DND-41 (cell line): ENCODE results near the gene RNF4.
"Not testable (repeated sequence)": the region's sequence is repeated elsewhere in the genome, so short reads cannot be mapped to it uniquely, and the experiment has no call there.

Source experiments
- ATAC-seq: fragments of 200-7000 bp; cut with Tn5 transposase; 3 replicates; pipeline ENCODE4 v1.9.1; 2021; ENCODE audit warnings: low read depth; ENCODE audit not compliant: insufficient read depth
- DNase-seq: peaks from one replicate; pipeline ENCODE4 v3.0.0-alpha.2; 2020
- H2AFZ ChIP-seq: 2 replicates; pipeline ENCODE4 v1.6.0; 2012; ENCODE audit warnings: low read depth, low read length
- H3K27ac ChIP-seq: 2 replicates; pipeline ENCODE4 v1.5.1; 2012; ENCODE audit warnings: low read length, inconsistent platforms
- H3K27me3 ChIP-seq: fragments of 200-600 bp; sonication (generic); 2 replicates; pipeline ENCODE4 v1.6.0; 2012; ENCODE audit warnings: low read length, mild to moderate bottlenecking, inconsistent platforms; ENCODE audit not compliant: insufficient read depth, poor library complexity
- H3K36me3 ChIP-seq: 2 replicates; pipeline ENCODE4 v1.5.1; 2012; ENCODE audit warnings: low read length, inconsistent platforms; ENCODE audit not compliant: insufficient read depth
- H3K4me1 ChIP-seq: 2 replicates; pipeline ENCODE4 v1.5.1; 2012; ENCODE audit warnings: mild to moderate bottlenecking, low read length; ENCODE audit not compliant: insufficient read depth
- H3K4me2 ChIP-seq: 2 replicates; pipeline ENCODE4 v1.6.0; 2012; ENCODE audit warnings: mild to moderate bottlenecking, moderate library complexity, low read length, inconsistent platforms; ENCODE audit not compliant: insufficient read depth
- H3K4me3 ChIP-seq, 2 experiments: fragments of 200-600 bp in 1 of 2; shearing (Covaris generic) in 1 of 2; 2 replicates each; pipeline ENCODE4 v1.5.1; 2012 to 2016; ENCODE audit warnings: inconsistent platforms in 2 of 2, low read length in 2 of 2, mild to moderate bottlenecking in 2 of 2, low read depth in 1 of 2, moderate library complexity in 1 of 2
- H3K79me2 ChIP-seq: 2 replicates; pipeline ENCODE4 v1.6.0; 2012; ENCODE audit warnings: low read length, inconsistent platforms; ENCODE audit not compliant: insufficient read depth
- H3K9ac ChIP-seq: 2 replicates; pipeline ENCODE4 v1.6.0; 2012; ENCODE audit warnings: low read depth, mild to moderate bottlenecking, inconsistent platforms, low read length, moderate library complexity
- H3K9me3 ChIP-seq: 2 replicates; pipeline ENCODE4 v1.5.1; 2012; ENCODE audit warnings: low read length, moderate library complexity, mild to moderate bottlenecking, inconsistent platforms; ENCODE audit not compliant: insufficient read depth, severe bottlenecking
- H4K20me1 ChIP-seq: 2 replicates; pipeline ENCODE4 v1.6.0; 2012; ENCODE audit warnings: low read length; ENCODE audit not compliant: insufficient read depth
- EZH2 ChIP-seq: IDR thresholded peaks from 3 replicates; pipeline ENCODE4 v1.6.1; 2012; ENCODE audit warnings: borderline replicate concordance, low read depth, mild to moderate bottlenecking, moderate library complexity, low read length, inconsistent platforms; ENCODE audit not compliant: severe bottlenecking
- TF ChIP-seq, protein P1 (sequence below): IDR thresholded peaks from 2 replicates; pipeline ENCODE4 v1.5.1; 2012; ENCODE audit warnings: borderline replicate concordance, low read length, moderate library complexity, mild to moderate bottlenecking; ENCODE audit not compliant: poor library complexity, severe bottlenecking; ENCODE audit errors: extremely low read depth

Gene RNF4

DNA sequence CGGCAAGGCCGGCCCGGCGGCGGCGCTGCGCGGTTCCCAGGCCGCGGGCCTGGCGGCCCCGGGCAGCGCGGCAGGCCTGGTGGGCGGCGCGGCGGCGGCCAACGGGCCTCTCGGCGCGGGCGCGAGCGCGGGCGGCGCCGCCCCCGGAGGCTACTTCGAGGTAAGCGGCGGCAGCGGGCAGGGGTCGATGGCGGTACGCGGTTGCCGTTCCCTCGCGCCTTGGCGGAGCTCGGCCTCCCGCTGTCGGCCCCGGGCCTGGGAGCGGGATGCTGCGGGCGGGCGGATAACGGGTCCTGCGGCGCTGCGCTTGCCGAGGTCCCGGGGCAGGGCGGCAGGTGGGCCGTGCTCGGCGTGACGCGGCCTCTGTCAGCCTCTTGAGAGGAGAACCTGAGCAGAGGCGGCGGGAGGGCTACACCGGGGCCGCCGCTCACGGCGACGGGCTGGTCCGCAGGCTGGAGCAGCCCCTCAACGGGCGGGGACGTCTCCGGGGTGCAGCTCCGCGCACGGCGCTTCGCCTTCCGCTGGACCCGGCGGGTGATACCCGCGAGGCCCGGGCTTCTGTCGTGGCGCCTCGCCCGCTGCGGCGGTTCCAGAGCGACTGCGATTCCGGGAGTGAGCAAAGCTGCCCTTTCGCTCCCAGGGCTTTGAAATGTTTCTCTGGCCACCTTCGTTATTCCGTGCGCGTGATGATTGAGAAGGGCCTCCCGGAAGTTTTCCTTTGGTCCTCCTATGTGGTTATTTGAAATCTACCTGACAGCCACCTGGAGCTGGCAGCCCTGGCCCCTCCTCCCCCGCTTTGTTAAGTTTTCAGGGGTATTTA is 68.3 kb downstream of the RNF4 start:
- H3K27ac ChIP-seq = peak overlapping the region; percentile 69
- peaks cover 8% of the 10 kb centered on the region for H3K36me3 ChIP-seq
- H3K27me3 ChIP-seq = no peaks in the 10 kb centered on the region
- peaks cover 45% of the 10 kb centered on the region for H4K20me1 ChIP-seq
- TF ChIP-seq EZH2 = no peak
- TF ChIP-seq, protein P1, sequence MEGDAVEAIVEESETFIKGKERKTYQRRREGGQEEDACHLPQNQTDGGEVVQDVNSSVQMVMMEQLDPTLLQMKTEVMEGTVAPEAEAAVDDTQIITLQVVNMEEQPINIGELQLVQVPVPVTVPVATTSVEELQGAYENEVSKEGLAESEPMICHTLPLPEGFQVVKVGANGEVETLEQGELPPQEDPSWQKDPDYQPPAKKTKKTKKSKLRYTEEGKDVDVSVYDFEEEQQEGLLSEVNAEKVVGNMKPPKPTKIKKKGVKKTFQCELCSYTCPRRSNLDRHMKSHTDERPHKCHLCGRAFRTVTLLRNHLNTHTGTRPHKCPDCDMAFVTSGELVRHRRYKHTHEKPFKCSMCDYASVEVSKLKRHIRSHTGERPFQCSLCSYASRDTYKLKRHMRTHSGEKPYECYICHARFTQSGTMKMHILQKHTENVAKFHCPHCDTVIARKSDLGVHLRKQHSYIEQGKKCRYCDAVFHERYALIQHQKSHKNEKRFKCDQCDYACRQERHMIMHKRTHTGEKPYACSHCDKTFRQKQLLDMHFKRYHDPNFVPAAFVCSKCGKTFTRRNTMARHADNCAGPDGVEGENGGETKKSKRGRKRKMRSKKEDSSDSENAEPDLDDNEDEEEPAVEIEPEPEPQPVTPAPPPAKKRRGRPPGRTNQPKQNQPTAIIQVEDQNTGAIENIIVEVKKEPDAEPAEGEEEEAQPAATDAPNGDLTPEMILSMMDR = no peak
- DNase-seq (peak; percentile 50), ATAC-seq (peak; percentile 11)
- H3K79me2 ChIP-seq = peaks cover 55% of the 10 kb centered on the region
- peaks cover 32% of the 10 kb centered on the region for H3K4me1 ChIP-seq
- peak overlapping the region; percentile 67 to 76 for H3K4me3 ChIP-seq
- peak overlapping the region; percentile 67 for H2AFZ ChIP-seq
- no peaks in the 10 kb centered on the region for H3K9me3 ChIP-seq
- H3K4me2 ChIP-seq = peak overlapping the region; percentile 82
- H3K9ac ChIP-seq = peak overlapping the region; percentile 85

DNA sequence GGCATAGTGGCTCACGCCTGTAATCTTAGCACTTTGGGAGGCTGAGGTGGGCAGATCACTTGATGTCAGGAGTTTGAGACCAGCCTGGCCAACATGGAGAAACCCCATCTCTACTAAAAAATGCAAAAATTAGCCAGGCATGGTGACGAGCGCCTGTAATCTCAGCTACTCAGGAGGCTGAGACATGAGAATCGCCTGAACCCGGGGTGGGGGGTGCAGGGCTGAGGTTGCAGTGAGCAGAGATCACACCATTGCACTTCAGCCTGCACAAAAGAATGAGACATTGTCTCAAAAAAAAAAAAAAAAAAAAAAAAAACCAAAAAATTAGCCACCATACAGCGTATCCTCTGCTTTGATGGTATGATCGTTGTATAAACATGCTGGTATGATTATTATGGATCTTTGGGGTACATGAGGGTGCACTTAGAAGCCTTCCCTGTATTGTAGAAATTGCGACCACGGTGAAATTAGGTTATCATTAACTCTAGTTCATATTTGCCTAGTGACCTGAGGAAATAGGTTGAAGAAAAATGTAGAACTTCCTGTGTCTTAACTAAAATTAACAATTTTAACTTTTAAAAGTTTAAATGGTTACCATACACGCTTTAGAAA is 74.8 kb downstream of the RNF4 start:
- H3K4me2 ChIP-seq, H3K9me3 ChIP-seq, ATAC-seq, H3K27me3 ChIP-seq, DNase-seq, H2AFZ ChIP-seq, H3K9ac ChIP-seq, H3K4me3 ChIP-seq, H3K27ac ChIP-seq: not testable (repeated sequence)
- Histone ChIP-seq H4K20me1 (peaks cover 90% of the 10 kb centered on the region), H3K79me2 (peaks cover 98% of the 10 kb centered on the region), H3K4me1 (peaks cover 13% of the 10 kb centered on the region; the same call in 1 of the 2 replicates), H3K36me3 (peaks cover 14% of the 10 kb centered on the region)

DNA sequence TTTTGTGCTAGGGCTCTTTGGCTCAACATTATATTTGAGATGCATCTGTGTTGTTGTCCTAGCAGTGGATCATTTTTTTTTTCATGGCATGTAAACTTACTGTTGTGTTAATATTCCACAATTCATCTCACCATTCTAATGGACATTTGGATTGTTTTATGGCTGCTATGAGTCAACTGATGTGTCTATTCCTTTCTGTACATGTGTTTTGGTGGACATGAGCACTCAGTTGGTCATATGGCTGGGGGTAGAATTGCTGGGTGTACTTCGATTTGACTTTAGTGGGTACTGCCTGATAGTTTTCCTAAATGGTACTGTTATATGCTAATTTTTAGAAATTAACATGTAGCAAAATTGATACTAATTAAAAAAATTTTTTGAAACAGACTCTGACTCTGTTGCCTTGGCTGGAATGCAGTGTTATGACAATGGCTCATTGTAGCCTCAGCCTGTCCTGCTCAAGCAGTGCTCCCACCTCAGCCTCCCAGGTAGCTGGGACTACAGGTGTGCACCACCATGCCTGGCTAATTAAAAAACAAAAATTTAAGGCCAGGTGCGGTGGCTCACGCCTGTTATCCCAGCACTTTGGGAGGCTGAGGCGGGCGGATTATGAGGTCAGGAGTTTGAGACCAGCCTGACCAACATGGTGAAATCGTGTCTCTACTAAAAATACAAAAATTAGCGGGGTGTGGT is 76.6 kb downstream of the RNF4 start:
- Histone ChIP-seq H3K27ac (no peak overlapping the region), H3K79me2 (peaks cover 97% of the 10 kb centered on the region), H3K9ac (no peak overlapping the region), H3K4me3 (no peak overlapping the region), H3K36me3 (peaks cover 6% of the 10 kb centered on the region; the same call in 1 of the 2 replicates), H2AFZ (no peak overlapping the region), H4K20me1 (peaks cover 87% of the 10 kb centered on the region), H3K4me1 (no peaks in the 10 kb centered on the region), H3K27me3 (no peaks in the 10 kb centered on the region), H3K9me3 (no peaks in the 10 kb centered on the region), H3K4me2 (no peak overlapping the region)
- TF ChIP-seq EZH2 = no peak
- TF ChIP-seq, protein P1 = no peak
- ATAC-seq (no peak), DNase-seq (no peak)

DNA sequence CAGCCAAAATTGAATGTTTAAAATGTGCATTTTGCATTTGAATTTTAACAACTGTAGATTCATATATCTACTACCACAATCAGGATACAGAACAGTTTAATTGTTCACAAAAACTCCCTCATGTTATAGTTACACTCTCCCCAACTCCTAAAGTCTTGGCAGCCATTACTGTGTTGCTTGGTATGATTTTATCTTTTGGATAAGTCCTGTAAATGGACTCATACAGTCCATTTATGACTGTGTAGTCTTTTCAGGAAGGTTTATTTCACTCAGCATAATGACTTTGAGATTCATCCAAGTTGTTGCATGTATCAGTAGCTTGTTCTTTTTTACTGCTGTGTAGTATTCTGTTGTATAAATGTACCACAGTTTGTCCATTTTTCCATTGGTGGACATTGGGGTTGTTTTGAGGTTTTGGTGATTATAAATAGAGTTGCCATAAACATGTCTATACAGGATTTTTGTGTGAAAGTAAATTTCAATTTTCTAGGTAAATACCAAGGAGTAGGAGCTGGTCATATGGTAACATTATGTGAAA is 77.4 kb downstream of the RNF4 start:
- ATAC-seq = no peak
- Histone ChIP-seq H2AFZ (no peak overlapping the region), H3K4me1 (no peaks in the 10 kb centered on the region)

More for the DNA sequence above, 77.4 kb downstream of the RNF4 start:
- no peaks in the 10 kb centered on the region for H3K27me3 ChIP-seq
- no peak overlapping the region for H3K27ac ChIP-seq
- DNase-seq = no peak
- TF ChIP-seq, protein P1 = no peak
- TF ChIP-seq EZH2 = no peak
- peaks cover 97% of the 10 kb centered on the region for H3K79me2 ChIP-seq
- H3K36me3 ChIP-seq = peaks cover 6% of the 10 kb centered on the region; the same call in 1 of the 2 replicates
- H3K9ac ChIP-seq = no peak overlapping the region
- peaks cover 86% of the 10 kb centered on the region for H4K20me1 ChIP-seq
- H3K4me3 ChIP-seq = no peak overlapping the region
- H3K9me3 ChIP-seq = no peaks in the 10 kb centered on the region
- no peak overlapping the region for H3K4me2 ChIP-seq
